ENCODE results near the gene S1PR5. TPM values are rescaled to one million over a fixed set of nuclear protein-coding genes. Genes with fewer than 3 reads are reported as not detected.
"Not testable (repeated sequence)": the region's sequence is repeated elsewhere in the genome, so short reads cannot be mapped to it uniquely, and the experiment has no call there.

The S1PR5 gene
- total RNA-seq, 1 experiment from 2014 or later: 0.57 TPM

DNA sequence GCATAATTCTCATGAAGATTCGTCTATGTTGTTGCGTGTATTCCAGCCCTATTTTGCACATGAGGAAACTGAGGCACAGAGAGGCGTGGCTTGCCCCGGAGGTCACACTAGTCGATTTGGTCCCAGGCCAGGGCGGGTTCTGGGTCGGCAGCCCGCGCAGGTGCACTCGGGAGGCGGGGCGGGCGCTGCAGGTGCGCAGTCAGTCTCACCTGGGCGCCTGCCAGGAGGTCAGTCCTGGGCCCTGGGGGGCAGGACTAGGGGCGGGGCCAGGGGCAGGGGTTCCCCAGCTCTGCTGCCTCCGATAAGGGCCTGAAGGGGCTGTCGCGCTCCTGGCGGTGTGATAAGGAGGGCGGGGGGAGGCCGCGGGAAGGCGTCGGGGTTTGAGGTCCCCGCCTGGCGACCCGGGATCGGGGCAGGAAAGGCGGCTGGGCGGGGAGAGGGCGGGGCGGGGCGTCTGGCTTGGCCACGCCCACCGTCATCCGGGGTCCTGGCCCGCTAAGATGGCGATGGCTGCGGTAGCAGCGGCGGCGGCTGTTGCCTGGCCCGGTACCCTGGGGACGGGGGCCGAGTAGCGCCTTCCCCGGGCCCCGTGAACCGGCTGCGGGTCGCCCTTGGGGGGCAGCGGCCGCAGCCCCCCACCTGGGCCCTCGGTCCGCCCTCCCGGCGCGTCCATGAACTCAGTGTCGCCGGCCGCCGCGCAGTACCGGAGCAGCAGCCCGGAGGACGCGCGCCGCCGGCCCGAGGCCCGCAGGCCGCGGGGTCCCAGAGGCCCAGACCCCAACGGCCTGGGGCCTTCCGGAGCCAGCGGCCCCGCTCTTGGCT is 26.4 kb upstream of the S1PR5 start, which contains the start of gene ATG4D:
ATG4D (plus strand) TSS at position 485 of the 822 bp plus-strand sequence; CDS start at position 672, 187 bp downstream.
- CTCF ChIA-PET: interaction anchor here (0.6 to 1.0 kb wide), 4 partner anchors 9 to 349 kb away, joined by 3 to 7 read pairs (median 4); partner anchors contain the start of gene DNMT1
- H3K4me3 ChIP-seq (ENCODE audit: low read depth, low read length): peak within 1 kb of the TSS; percentile 78
- peaks cover 3% of the 10 kb centered on the region; the same call in 1 of the 2 replicates for H3K4me1 ChIP-seq
- DNase-seq: peak; percentile 95 to 97
- TF ChIP-seq, protein P1, sequence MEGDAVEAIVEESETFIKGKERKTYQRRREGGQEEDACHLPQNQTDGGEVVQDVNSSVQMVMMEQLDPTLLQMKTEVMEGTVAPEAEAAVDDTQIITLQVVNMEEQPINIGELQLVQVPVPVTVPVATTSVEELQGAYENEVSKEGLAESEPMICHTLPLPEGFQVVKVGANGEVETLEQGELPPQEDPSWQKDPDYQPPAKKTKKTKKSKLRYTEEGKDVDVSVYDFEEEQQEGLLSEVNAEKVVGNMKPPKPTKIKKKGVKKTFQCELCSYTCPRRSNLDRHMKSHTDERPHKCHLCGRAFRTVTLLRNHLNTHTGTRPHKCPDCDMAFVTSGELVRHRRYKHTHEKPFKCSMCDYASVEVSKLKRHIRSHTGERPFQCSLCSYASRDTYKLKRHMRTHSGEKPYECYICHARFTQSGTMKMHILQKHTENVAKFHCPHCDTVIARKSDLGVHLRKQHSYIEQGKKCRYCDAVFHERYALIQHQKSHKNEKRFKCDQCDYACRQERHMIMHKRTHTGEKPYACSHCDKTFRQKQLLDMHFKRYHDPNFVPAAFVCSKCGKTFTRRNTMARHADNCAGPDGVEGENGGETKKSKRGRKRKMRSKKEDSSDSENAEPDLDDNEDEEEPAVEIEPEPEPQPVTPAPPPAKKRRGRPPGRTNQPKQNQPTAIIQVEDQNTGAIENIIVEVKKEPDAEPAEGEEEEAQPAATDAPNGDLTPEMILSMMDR (IDR thresholded peaks at IDR 0.05; ENCODE audit: insufficient read depth in 1 of 2, low read depth in 1 of 2, low read length in 1 of 2, severe bottlenecking in 1 of 2, unreplicated experiment in 1 of 2): no peak
- Mint-ChIP-seq H3K27me3 (ENCODE audit: insufficient read depth, unreplicated experiment) (no peaks in the 10 kb centered on the region), H3K36me3 (ENCODE audit: insufficient read depth, unreplicated experiment) (peaks cover 13% of the 10 kb centered on the region), H3K27ac (ENCODE audit: unreplicated experiment) (peak within 1 kb of the TSS; percentile 67), H3K4me3 (ENCODE audit: unreplicated experiment) (peak within 1 kb of the TSS; percentile 78), H3K4me1 (ENCODE audit: low read depth, unreplicated experiment) (no peaks in the 10 kb centered on the region), H3K9me3 (ENCODE audit: unreplicated experiment) (no peaks in the 10 kb centered on the region)
- intact Hi-C loops (cut with micrococcal nuclease; ENCODE audit: unreplicated experiment): loop anchor here (1.0 to 5.0 kb wide), 2 partner anchors 23 to 41 kb away; partner anchors contain the start of genes KEAP1 and KRI1
- no peaks in the 10 kb centered on the region for H3K27me3 ChIP-seq (replicated peaks; ENCODE audit: control insufficient read depth, insufficient read depth, low read length)
- POLR2A ChIA-PET: interaction anchor here (0.6 kb wide), 1 partner anchor 86 kb away, joined by 4 read pairs; no protein-coding TSS in a partner anchor
- no TSS peak for BruUV-seq (replicated peaks)
- no peaks in the 10 kb centered on the region for H3K9me3 ChIP-seq
- no peaks in the 10 kb centered on the region for H3K36me3 ChIP-seq (ENCODE audit: control insufficient read depth, insufficient read depth, low read length)

DNA sequence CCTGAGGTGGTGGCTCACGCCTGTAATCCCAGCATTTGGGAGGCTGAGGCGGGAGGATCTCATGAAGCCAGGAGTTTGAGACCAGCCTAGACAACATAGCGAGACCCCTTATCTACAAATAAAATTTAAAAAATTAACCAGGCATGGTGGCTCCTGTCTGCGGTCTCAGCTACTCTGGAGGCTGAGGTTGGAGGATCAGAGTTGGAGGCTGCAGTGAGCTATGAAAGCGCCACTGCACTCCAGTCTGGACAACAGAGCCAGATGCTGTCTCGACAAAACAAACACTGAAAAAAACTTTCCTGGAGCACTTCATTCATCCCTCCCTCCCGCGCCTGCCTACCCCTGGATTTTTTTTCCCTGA is 25.8 kb upstream of the S1PR5 start:
- no peak overlapping the region for H3K27ac Mint-ChIP-seq (ENCODE audit: unreplicated experiment)
- peak overlapping the region; percentile 78 for H3K4me3 Mint-ChIP-seq (ENCODE audit: unreplicated experiment)
- peaks cover 7% of the 10 kb centered on the region for H3K36me3 Mint-ChIP-seq (ENCODE audit: insufficient read depth, unreplicated experiment)
- TF ChIP-seq, protein P1 (IDR thresholded peaks at IDR 0.05; ENCODE audit: insufficient read depth in 1 of 2, low read depth in 1 of 2, low read length in 1 of 2, severe bottlenecking in 1 of 2, unreplicated experiment in 1 of 2): no peak
- intact Hi-C loops (cut with micrococcal nuclease; ENCODE audit: unreplicated experiment): loop anchor here (1.0 to 5.0 kb wide), 2 partner anchors 23 to 41 kb away; partner anchors contain the start of genes KEAP1 and KRI1
- CTCF ChIA-PET: interaction anchor here (0.6 to 1.0 kb wide), 4 partner anchors 10 to 348 kb away, joined by 3 to 7 read pairs (median 4); partner anchors contain the start of gene DNMT1
- no TSS peak for BruUV-seq (replicated peaks)
- Histone ChIP-seq H3K27me3 (replicated peaks; ENCODE audit: control insufficient read depth, insufficient read depth, low read length) (no peaks in the 10 kb centered on the region), H3K4me3 (ENCODE audit: low read depth, low read length) (peak overlapping the region; percentile 78), H3K9me3 (no peaks in the 10 kb centered on the region), H3K4me1 (peaks cover 3% of the 10 kb centered on the region; the same call in 1 of the 2 replicates), H3K36me3 (ENCODE audit: control insufficient read depth, insufficient read depth, low read length) (no peaks in the 10 kb centered on the region)
- POLR2A ChIA-PET: interaction anchor here (0.6 kb wide), 1 partner anchor 85 kb away, joined by 4 read pairs; no protein-coding TSS in a partner anchor
- H3K4me1 Mint-ChIP-seq (ENCODE audit: low read depth, unreplicated experiment): no peaks in the 10 kb centered on the region
- no peaks in the 10 kb centered on the region for H3K27me3 Mint-ChIP-seq (ENCODE audit: insufficient read depth, unreplicated experiment)
- H3K9me3 Mint-ChIP-seq (ENCODE audit: unreplicated experiment): no peaks in the 10 kb centered on the region
- no peak for DNase-seq

DNA sequence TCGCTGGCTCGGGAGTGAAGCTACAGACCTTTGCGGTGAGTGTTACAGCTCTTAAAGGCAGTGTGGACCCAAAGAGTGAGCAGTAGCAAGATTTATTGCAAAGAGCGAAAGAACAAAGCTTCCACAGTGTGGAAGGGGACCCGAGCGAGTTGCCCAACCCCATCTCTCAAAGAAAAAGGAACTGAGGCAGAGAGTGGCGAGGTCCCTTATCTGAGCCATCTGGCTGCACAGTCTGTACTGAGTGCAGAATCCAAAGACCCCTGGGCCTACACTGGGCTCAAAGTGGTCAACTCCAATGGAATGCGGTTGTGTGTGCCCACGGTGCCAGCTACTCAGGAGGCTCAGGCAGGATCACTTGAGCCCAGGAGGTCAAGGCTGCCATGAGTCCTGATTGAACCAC is 21.8 kb upstream of the S1PR5 start:
- H3K4me1 ChIP-seq; H3K27me3 Mint-ChIP-seq (ENCODE audit: insufficient read depth, unreplicated experiment); H3K4me1 Mint-ChIP-seq (ENCODE audit: low read depth, unreplicated experiment); H3K27me3 ChIP-seq (replicated peaks; ENCODE audit: control insufficient read depth, insufficient read depth, low read length); POLR2A ChIA-PET; DNase-seq; H3K4me3 Mint-ChIP-seq (ENCODE audit: unreplicated experiment); intact Hi-C loops (cut with micrococcal nuclease; ENCODE audit: unreplicated experiment); CTCF ChIA-PET; H3K36me3 ChIP-seq (ENCODE audit: control insufficient read depth, insufficient read depth, low read length); H3K9me3 Mint-ChIP-seq (ENCODE audit: unreplicated experiment); H3K4me3 ChIP-seq (ENCODE audit: low read depth, low read length); H3K36me3 Mint-ChIP-seq (ENCODE audit: insufficient read depth, unreplicated experiment); H3K9me3 ChIP-seq; BruUV-seq (replicated peaks); H3K27ac Mint-ChIP-seq (ENCODE audit: unreplicated experiment): not testable (repeated sequence)

All from Caco-2 (cell line).